ENCODE results near the gene THG1L.

The THG1L gene

GRCh38 chr5:157703736-157704135 lies 27.5 kb upstream of the THG1L start:
- no peak for DNase-seq (ENCODE audit: low read depth)
- TF ChIP-seq CTCF (conservative IDR thresholded peaks at IDR 0.05; ENCODE audit: low read length), result no peak
- H3K4me3 ChIP-seq (ENCODE audit: low read length), result no peak overlapping the region

- no peak overlapping the region for H3K4me3 ChIP-seq (ENCODE audit: low read length)
- TF ChIP-seq CTCF (conservative IDR thresholded peaks at IDR 0.05; ENCODE audit: low read length), result no peak
- peak; percentile 16 for DNase-seq (ENCODE audit: low read depth)
These were observed 22.4 kb upstream of the THG1L start for GRCh38 chr5:157708866-157709265.

- no peak for DNase-seq (ENCODE audit: low read depth)
These were observed 21.9 kb upstream of the THG1L start for GRCh38 chr5:157709346-157709745.

GRCh38 chr5:157710431-157710830 lies 20.8 kb upstream of the THG1L start:
- DNase-seq (ENCODE audit: low read depth), result no peak
- no peak overlapping the region for H3K4me3 ChIP-seq (ENCODE audit: low read length)
- TF ChIP-seq CTCF (conservative IDR thresholded peaks at IDR 0.05; ENCODE audit: low read length), result no peak

More at GRCh38 chr5:157709346-157709745, 21.9 kb upstream of the THG1L start:
- no peak for TF ChIP-seq CTCF (conservative IDR thresholded peaks at IDR 0.05; ENCODE audit: low read length)
- no peak overlapping the region for H3K4me3 ChIP-seq (ENCODE audit: low read length)

- no peak for TF ChIP-seq CTCF (conservative IDR thresholded peaks at IDR 0.05; ENCODE audit: low read length)
- peak; percentile 87 for DNase-seq (ENCODE audit: low read depth)
- H3K4me3 ChIP-seq (ENCODE audit: low read length), result no peak overlapping the region
These were observed 20.3 kb upstream of the THG1L start for GRCh38 chr5:157710882-157711281.

GRCh38 chr5:157713830-157714595 lies 17.2 kb upstream of the THG1L start:
- no peak overlapping the region for H3K4me3 ChIP-seq (ENCODE audit: low read length)
- no peak for DNase-seq (ENCODE audit: low read depth)
- no peak for TF ChIP-seq CTCF (conservative IDR thresholded peaks at IDR 0.05; ENCODE audit: low read length)

GRCh38 chr5:157714596-157714864 lies 16.7 kb upstream of the THG1L start:
- no peak for DNase-seq (ENCODE audit: low read depth)
- no peak for TF ChIP-seq CTCF (conservative IDR thresholded peaks at IDR 0.05; ENCODE audit: low read length)
- no peak overlapping the region for H3K4me3 ChIP-seq (ENCODE audit: low read length)
